Activated naive CD4-positive, alpha-beta T cell treated with anti-CD3 and anti-CD28 coated beads for 36 hours (primary cell): Measurements from ENCODE around the gene PNPLA1. TPM values are rescaled to one million over a fixed set of nuclear protein-coding genes. Genes with fewer than 3 reads are reported as not detected.

Source experiments
- CTCF ChIA-PET: fragments of 350-600 bp; sonication (Branson Sonifier 250); formaldehyde crosslinking; loops from one replicate; lab custom pipeline; 2021; ENCODE audit warnings: antibody characterized with exemption; lab: Charles Lee
- DNase-seq: peaks from one replicate; pipeline ENCODE4 v3.0.0-alpha.2; 2020
- H3K27ac Mint-ChIP-seq: one replicate; pipeline ENCODE4 v1.8.0; 2021; ENCODE audit warnings: mild to moderate bottlenecking, mixed read lengths
- H3K27me3 Mint-ChIP-seq: one replicate; pipeline ENCODE4 v1.8.0; 2021; ENCODE audit warnings: low read depth, mixed read lengths
- H3K36me3 Mint-ChIP-seq: one replicate; pipeline ENCODE4 v1.8.0; 2021; ENCODE audit warnings: low read depth, mixed read lengths
- H3K4me1 Mint-ChIP-seq: one replicate; pipeline ENCODE4 v1.8.0; 2021; ENCODE audit warnings: low read depth, mixed read lengths
- H3K4me3 Mint-ChIP-seq: one replicate; pipeline ENCODE4 v1.8.0; 2021; ENCODE audit warnings: mild to moderate bottlenecking, moderate library complexity, mixed read lengths
- H3K9me3 Mint-ChIP-seq: one replicate; pipeline ENCODE4 v1.8.0; 2021; ENCODE audit warnings: mixed read lengths
- intact Hi-C: fragments of 100-400 bp; cut with micrococcal nuclease; formaldehyde crosslinking; loops from one replicate; pipeline ENCODE4 v1.15.1; 2023
- total RNA-seq, 2 experiments: library from RNA; stranded (reverse); gene quantifications; one replicate each; pipeline ENCODE4 v1.2.3, GENCODE V29; 2021

PNPLA1 gene
- total RNA-seq, 2 experiments from 2014 or later = not detected

- H3K9me3 Mint-ChIP-seq = no peaks in the 10 kb centered on the region
- intact Hi-C loops = no loop called here
- no peak overlapping the region for H3K4me3 Mint-ChIP-seq
- H3K36me3 Mint-ChIP-seq = no peaks in the 10 kb centered on the region
- CTCF ChIA-PET = interaction anchor here (0.6 to 0.7 kb wide), 2 partner anchors 62 to 125 kb away, joined by 3 read pairs; no protein-coding TSS in a partner anchor
- H3K27ac Mint-ChIP-seq = no peak overlapping the region
- H3K27me3 Mint-ChIP-seq = no peaks in the 10 kb centered on the region
- no peak for DNase-seq
- H3K4me1 Mint-ChIP-seq = no peaks in the 10 kb centered on the region
Observed at GRCh38 chr6:36297511-36297910, 27.7 kb downstream of the PNPLA1 start.

- no peak for DNase-seq
- Mint-ChIP-seq H3K9me3 (no peaks in the 10 kb centered on the region), H3K27ac (no peak overlapping the region), H3K4me3 (no peak overlapping the region), H3K4me1 (peaks cover 2% of the 10 kb centered on the region), H3K36me3 (no peaks in the 10 kb centered on the region), H3K27me3 (no peaks in the 10 kb centered on the region)
- intact Hi-C loops = no loop called here
- CTCF ChIA-PET = no interaction called here
Observed at GRCh38 chr6:36298027-36298426, 28.2 kb downstream of the PNPLA1 start.

- intact Hi-C loops = loop anchor here (5.0 kb wide), 1 partner anchor 104 kb away; the partner anchor contains the start of gene BRPF3
- no peak overlapping the region for H3K27ac Mint-ChIP-seq
Observed at GRCh38 chr6:36301085-36301658, 31.3 kb downstream of the PNPLA1 start.

GRCh38 chr6:36301781-36302180 is 31.9 kb downstream of the PNPLA1 start:
- CTCF ChIA-PET = interaction anchor here (0.5 to 3.0 kb wide), 21 partner anchors 8 to 273 kb away, joined by 3 to 26 read pairs (median 4); no protein-coding TSS in a partner anchor
- no peak overlapping the region for H3K4me3 Mint-ChIP-seq

More at GRCh38 chr6:36301085-36301658, 31.3 kb downstream of the PNPLA1 start:
- Mint-ChIP-seq H3K27me3 (no peaks in the 10 kb centered on the region), H3K4me1 (peaks cover 2% of the 10 kb centered on the region), H3K9me3 (no peaks in the 10 kb centered on the region), H3K4me3 (no peak overlapping the region), H3K36me3 (no peaks in the 10 kb centered on the region)
- no peak for DNase-seq
- CTCF ChIA-PET = interaction anchor here (0.5 to 3.0 kb wide), 7 partner anchors 15 to 1536 kb away, joined by 3 to 22 read pairs (median 5); no protein-coding TSS in a partner anchor

GRCh38 chr6:36302227-36302976 is 32.5 kb downstream of the PNPLA1 start:
- H3K4me1 Mint-ChIP-seq = peaks cover 2% of the 10 kb centered on the region
- CTCF ChIA-PET = interaction anchor here (0.5 to 3.0 kb wide), 25 partner anchors 8 to 432 kb away, joined by 3 to 26 read pairs (median 4); no protein-coding TSS in a partner anchor
- H3K4me3 Mint-ChIP-seq = no peak overlapping the region
- no peaks in the 10 kb centered on the region for H3K9me3 Mint-ChIP-seq
- intact Hi-C loops = loop anchor here (1.0 to 5.0 kb wide), 4 partner anchors 58 to 275 kb away; partner anchors contain the start of genes BRPF3 and MAPK14
- H3K27ac Mint-ChIP-seq = no peak overlapping the region
- DNase-seq = peak; percentile 98
- H3K36me3 Mint-ChIP-seq = no peaks in the 10 kb centered on the region
- H3K27me3 Mint-ChIP-seq = no peaks in the 10 kb centered on the region

More at GRCh38 chr6:36301781-36302180, 31.9 kb downstream of the PNPLA1 start:
- intact Hi-C loops = loop anchor here (1.0 to 5.0 kb wide), 4 partner anchors 59 to 274 kb away; partner anchors contain the start of genes BRPF3 and MAPK14
- no peaks in the 10 kb centered on the region for H3K27me3 Mint-ChIP-seq
- H3K36me3 Mint-ChIP-seq = no peaks in the 10 kb centered on the region
- no peak overlapping the region for H3K27ac Mint-ChIP-seq
- H3K9me3 Mint-ChIP-seq = no peaks in the 10 kb centered on the region
- no peak for DNase-seq
- H3K4me1 Mint-ChIP-seq = peaks cover 2% of the 10 kb centered on the region

- Mint-ChIP-seq H3K4me3 (no peak overlapping the region), H3K9me3 (no peaks in the 10 kb centered on the region), H3K27me3 (no peaks in the 10 kb centered on the region), H3K4me1 (peaks cover 2% of the 10 kb centered on the region), H3K27ac (no peak overlapping the region), H3K36me3 (no peaks in the 10 kb centered on the region)
- intact Hi-C loops = no loop called here
- CTCF ChIA-PET = interaction anchor here (0.6 to 1.4 kb wide), 4 partner anchors 16 to 1217 kb away, joined by 3 to 4 read pairs (median 3); no protein-coding TSS in a partner anchor
- DNase-seq = no peak
Observed at GRCh38 chr6:36305885-36306284, 36.0 kb downstream of the PNPLA1 start.

GRCh38 chr6:36306375-36306774 is 36.5 kb downstream of the PNPLA1 start:
- intact Hi-C loops = no loop called here
- no peaks in the 10 kb centered on the region for H3K9me3 Mint-ChIP-seq
- CTCF ChIA-PET = interaction anchor here (0.5 to 1.4 kb wide), 2 partner anchors 16 to 79 kb away, joined by 3 to 5 read pairs; no protein-coding TSS in a partner anchor
- H3K27ac Mint-ChIP-seq = no peak overlapping the region
- H3K36me3 Mint-ChIP-seq = no peaks in the 10 kb centered on the region
- no peak overlapping the region for H3K4me3 Mint-ChIP-seq
- H3K4me1 Mint-ChIP-seq = peaks cover 2% of the 10 kb centered on the region
- no peaks in the 10 kb centered on the region for H3K27me3 Mint-ChIP-seq
- DNase-seq = no peak

- DNase-seq = no peak
- Mint-ChIP-seq H3K27ac (no peak overlapping the region), H3K36me3 (no peaks in the 10 kb centered on the region), H3K27me3 (no peaks in the 10 kb centered on the region), H3K9me3 (no peaks in the 10 kb centered on the region), H3K4me3 (no peak overlapping the region), H3K4me1 (no peaks in the 10 kb centered on the region)
- intact Hi-C loops = no loop called here
- CTCF ChIA-PET = no interaction called here
Observed at GRCh38 chr6:36308514-36308913, 38.7 kb downstream of the PNPLA1 start.

- CTCF ChIA-PET = no interaction called here
- no peaks in the 10 kb centered on the region for H3K4me1 Mint-ChIP-seq
- H3K27ac Mint-ChIP-seq = no peak overlapping the region
- no peaks in the 10 kb centered on the region for H3K9me3 Mint-ChIP-seq
- no peaks in the 10 kb centered on the region for H3K36me3 Mint-ChIP-seq
- intact Hi-C loops = no loop called here
- H3K27me3 Mint-ChIP-seq = no peaks in the 10 kb centered on the region
- no peak for DNase-seq
- no peak overlapping the region for H3K4me3 Mint-ChIP-seq
Observed at GRCh38 chr6:36309203-36309602, 39.3 kb downstream of the PNPLA1 start.

- intact Hi-C loops = no loop called here
- no peak overlapping the region for H3K27ac Mint-ChIP-seq
- CTCF ChIA-PET = no interaction called here
- no peaks in the 10 kb centered on the region for H3K9me3 Mint-ChIP-seq
- H3K4me1 Mint-ChIP-seq = no peaks in the 10 kb centered on the region
- H3K27me3 Mint-ChIP-seq = no peaks in the 10 kb centered on the region
- no peak overlapping the region for H3K4me3 Mint-ChIP-seq
- no peaks in the 10 kb centered on the region for H3K36me3 Mint-ChIP-seq
- DNase-seq = no peak
Observed at GRCh38 chr6:36309900-36310299, 40.0 kb downstream of the PNPLA1 start.

GRCh38 chr6:36312854-36313648 is 43.2 kb downstream of the PNPLA1 start:
- Mint-ChIP-seq H3K4me1 (no peaks in the 10 kb centered on the region), H3K27ac (no peak overlapping the region), H3K36me3 (no peaks in the 10 kb centered on the region), H3K9me3 (no peaks in the 10 kb centered on the region), H3K27me3 (no peaks in the 10 kb centered on the region), H3K4me3 (no peak overlapping the region)
- no peak for DNase-seq
- CTCF ChIA-PET = interaction anchor here (1.1 to 1.8 kb wide), 2 partner anchors 11 kb away, joined by 3 to 8 read pairs; no protein-coding TSS in a partner anchor
- intact Hi-C loops = no loop called here

- intact Hi-C loops = no loop called here
- CTCF ChIA-PET = interaction anchor here (1.1 kb wide), 1 partner anchor 11 kb away, joined by 3 read pairs; no protein-coding TSS in a partner anchor
- no peak for DNase-seq
- Mint-ChIP-seq H3K27ac (no peak overlapping the region), H3K4me1 (no peaks in the 10 kb centered on the region), H3K4me3 (no peak overlapping the region), H3K9me3 (no peaks in the 10 kb centered on the region), H3K27me3 (no peaks in the 10 kb centered on the region), H3K36me3 (no peaks in the 10 kb centered on the region)
Observed at GRCh38 chr6:36313649-36313936, 43.7 kb downstream of the PNPLA1 start.
